GM12875 (cell line): ENCODE data around the gene KCNH1.

Experiments
- H3K4me3 ChIP-seq: one replicate; pipeline ENCODE4 v1.5.1; 2011; ENCODE audit warnings: low read depth, low read length, control low read depth
- TF ChIP-seq, protein P1 (sequence below): IDR thresholded peaks from 2 replicates; pipeline ENCODE4 v1.5.1; 2011; ENCODE audit warnings: low read depth, mild to moderate bottlenecking, control low read depth, inconsistent platforms, low read length, moderate library complexity, borderline replicate concordance; ENCODE audit not compliant: insufficient read depth

Gene KCNH1

DNA sequence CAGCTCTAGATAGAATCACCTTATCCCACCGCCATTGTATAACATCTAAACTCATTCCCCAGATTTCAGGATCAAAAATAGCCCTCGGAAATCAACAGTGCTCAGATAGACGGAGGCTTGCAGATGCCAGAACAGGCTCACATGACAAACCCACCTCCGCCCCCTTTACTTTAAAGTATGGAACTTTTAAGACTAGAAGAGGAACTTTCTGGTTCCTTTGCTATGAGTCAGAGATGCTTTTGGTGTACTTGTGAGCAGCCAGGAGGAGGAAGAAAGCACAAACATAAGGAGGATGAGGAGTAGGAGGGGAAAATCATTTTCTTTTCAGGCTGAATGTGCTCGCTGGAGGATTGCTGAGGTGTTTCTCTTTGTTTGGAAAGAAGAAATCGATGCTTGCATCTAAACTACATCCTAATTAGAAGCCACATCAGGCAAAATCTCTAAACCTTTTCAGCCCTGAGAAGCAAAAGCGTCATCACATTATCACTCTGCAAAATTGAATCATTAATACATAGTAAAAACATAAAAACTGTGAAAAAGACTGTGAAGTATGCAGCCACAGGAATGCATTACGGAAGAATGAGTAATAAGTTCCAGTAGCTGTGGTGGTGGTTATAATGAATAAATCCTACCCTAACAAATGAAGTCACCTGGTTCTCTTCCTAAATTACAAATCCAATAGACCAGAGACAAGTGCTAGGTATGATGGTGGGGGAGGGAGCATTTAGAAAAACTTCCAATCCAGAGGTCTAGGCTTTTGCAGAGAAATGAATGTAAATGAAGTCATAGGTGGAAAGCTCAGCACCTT is 251.3 kb downstream of the KCNH1 start:
- no peak overlapping the region for H3K4me3 ChIP-seq
- TF ChIP-seq, protein P1, sequence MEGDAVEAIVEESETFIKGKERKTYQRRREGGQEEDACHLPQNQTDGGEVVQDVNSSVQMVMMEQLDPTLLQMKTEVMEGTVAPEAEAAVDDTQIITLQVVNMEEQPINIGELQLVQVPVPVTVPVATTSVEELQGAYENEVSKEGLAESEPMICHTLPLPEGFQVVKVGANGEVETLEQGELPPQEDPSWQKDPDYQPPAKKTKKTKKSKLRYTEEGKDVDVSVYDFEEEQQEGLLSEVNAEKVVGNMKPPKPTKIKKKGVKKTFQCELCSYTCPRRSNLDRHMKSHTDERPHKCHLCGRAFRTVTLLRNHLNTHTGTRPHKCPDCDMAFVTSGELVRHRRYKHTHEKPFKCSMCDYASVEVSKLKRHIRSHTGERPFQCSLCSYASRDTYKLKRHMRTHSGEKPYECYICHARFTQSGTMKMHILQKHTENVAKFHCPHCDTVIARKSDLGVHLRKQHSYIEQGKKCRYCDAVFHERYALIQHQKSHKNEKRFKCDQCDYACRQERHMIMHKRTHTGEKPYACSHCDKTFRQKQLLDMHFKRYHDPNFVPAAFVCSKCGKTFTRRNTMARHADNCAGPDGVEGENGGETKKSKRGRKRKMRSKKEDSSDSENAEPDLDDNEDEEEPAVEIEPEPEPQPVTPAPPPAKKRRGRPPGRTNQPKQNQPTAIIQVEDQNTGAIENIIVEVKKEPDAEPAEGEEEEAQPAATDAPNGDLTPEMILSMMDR, result no peak

DNA sequence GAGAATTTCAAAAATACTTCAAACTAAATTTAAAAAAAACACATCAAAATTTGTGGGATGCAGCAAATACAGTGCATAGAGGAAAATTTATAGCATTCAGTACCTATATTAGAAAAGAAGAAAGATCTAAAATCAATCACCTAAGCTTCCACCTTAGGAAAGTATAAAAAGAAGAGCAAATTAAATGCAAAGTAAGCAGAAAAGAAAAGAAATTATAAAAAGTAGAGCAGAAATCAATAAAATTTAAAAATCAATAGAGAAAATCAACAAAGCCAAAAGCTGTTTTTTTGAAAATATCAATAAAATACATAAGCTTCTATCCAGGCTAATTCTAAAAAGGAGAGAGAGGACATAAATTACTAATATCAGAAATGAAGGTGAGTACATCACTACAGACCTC is 255.4 kb downstream of the KCNH1 start:
- TF ChIP-seq, protein P1, result no peak
- no peak overlapping the region for H3K4me3 ChIP-seq

DNA sequence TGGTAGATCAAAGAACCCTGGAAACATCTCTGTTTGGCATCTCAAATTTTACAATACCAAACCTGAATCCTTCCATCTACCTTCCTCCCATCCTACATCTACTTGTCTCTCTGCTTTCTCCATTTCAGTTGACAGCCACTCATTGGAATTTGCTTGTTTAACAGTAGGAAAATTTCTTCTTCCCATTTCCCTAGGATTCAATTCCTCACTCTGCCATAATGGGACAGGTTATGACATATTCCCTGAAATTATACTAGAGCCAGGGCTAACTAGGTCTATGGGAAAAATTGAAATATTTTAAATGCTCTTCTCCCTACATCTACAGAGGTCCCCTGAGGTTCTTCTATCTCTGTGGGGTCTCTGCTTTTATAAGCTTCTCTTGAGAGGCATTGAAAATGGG is 257.7 kb downstream of the KCNH1 start:
- TF ChIP-seq, protein P1, result no peak
- H3K4me3 ChIP-seq, result no peak overlapping the region

DNA sequence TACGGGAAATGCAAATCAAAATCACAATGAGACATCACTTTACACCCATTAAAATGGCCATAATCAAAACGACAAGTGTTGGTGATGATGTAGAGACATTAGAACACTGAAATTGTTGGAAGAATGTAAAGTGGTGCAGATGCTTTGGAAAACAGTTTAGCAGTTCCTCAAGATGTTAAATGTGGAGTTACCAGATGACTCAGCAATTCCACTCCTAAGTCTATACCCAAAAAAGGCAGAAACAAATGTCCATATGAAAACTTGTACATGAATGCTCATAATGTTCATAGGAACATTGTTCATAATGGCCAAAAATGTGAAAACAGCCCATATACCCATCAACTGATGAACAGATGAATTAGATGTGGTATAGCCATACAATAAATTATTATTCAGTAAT is 267.4 kb downstream of the KCNH1 start:
- TF ChIP-seq, protein P1, result no peak
- H3K4me3 ChIP-seq, result no peak overlapping the region

DNA sequence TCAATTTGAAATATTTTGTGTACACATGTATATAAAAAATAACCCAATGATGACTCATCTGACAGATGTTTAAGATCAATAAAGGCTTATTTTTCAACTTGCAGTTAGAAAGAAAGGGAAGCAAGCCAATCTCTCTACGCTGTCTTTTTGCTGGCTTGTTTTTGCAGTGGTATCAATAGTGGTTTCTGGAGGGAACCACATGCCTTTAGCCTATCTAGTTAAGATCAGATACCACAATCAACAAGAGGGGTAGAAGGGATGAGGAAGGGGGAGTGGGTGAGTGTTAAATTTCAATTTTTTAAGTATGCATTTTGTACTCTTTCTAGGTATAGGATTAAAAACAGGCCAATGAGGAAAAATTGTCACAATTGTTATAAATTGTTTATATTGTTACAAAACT is 276.2 kb downstream of the KCNH1 start:
- H3K4me3 ChIP-seq, result no peak overlapping the region
- TF ChIP-seq, protein P1, result no peak

DNA sequence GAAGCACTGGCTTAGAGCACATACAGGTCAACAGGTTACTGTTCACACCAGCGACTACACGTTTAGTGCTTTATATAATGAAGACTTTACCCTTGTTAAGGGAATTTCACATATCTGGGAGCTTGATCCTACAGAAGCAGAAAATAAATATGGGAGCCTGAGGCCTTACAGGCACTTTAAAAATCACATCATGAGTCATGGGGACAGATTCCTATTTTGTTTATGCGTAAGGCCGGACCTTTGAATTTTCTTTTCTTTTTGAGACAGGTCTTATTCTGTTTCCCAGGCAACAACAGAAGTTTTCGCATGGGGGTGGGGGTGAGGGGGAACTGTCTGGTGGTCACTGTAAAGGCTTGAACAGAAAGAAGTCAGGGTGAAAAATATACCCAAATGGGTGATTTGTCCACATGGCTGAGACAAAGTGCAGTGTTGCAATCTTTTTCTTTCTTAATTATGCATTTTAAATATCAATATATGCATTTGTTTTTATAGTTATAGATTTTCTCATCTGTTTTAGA is 276.7 kb downstream of the KCNH1 start:
- H3K4me3 ChIP-seq, result no peak overlapping the region
- TF ChIP-seq, protein P1, result no peak

DNA sequence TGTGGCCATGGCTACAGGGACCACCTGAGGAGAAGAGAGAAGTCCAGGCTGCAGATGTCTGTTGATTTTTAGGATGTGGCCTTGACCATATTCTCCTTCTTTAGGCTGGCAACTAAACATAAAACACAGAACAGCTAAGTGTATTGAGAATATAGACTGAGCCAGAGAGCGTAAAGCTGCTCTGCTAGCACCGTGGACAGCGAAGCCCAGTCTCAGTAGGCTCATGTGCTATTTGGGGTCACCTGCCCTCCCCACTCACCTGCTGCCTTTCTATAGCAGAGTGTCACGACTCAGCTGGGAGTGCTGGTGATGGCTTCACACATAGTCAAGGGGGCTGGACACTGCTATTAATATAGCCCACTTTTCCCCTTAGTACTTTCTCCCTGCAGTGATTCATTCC is 278.5 kb downstream of the KCNH1 start:
- no peak overlapping the region for H3K4me3 ChIP-seq
- TF ChIP-seq, protein P1, result no peak
